K562 (cell line): Measurements from ENCODE around the gene LANCL1. TPM values are rescaled to one million over a fixed set of nuclear protein-coding genes. Genes with fewer than 3 reads are reported as not detected.
A peak's percentile ranks its signal among the peaks of the same experiment; 100 is the strongest.

Source experiments
- ATAC-seq: fragments of 200-7000 bp; cut with Tn5 transposase; 3 replicates; pipeline ENCODE4 v1.9.1; 2020; ENCODE audit warnings: moderate library complexity
- BruUV-seq: library from RNA; stranded (reverse); fragments of 400-500 nt; replicated peaks from 2 replicates; lab custom pipeline; 2021; lab: Mats Ljungman, UMichigan
- CTCF ChIA-PET: fragments of 300-600 bp; formaldehyde crosslinking; extraction: SDS; loops from one replicate; lab custom pipeline; 2021; ENCODE audit warnings: low intra/inter-chr PET ratio; lab: Yijun Ruan, JAX
- POLR2A ChIA-PET: fragments of 300-600, 350-650 bp; sonication (Branson Sonifier 250); formaldehyde crosslinking; extraction: SDS; loops from one replicate; lab custom pipeline; 2021; ENCODE audit warnings: antibody characterized with exemption, inconsistent platforms; lab: Yijun Ruan, JAX
- DNase-seq, 4 experiments: peaks; one replicate each; pipeline versions ENCODE4 v3.0.0 to v3.0.0-alpha.2; 2011 to 2018; ENCODE audit warnings: low spot score in 3 of 4, mixed read lengths in 3 of 4; ENCODE audit errors: extremely low read depth in 1 of 4
- FAIRE-seq: peaks from 2 replicates; lab custom pipeline; 2011; peaks lifted over from hg19 to GRCh38; lab: Jason Lieb, UNC
- H2AFZ ChIP-seq: 2 replicates; pipeline ENCODE4 v1.6.0; 2011; ENCODE audit warnings: low read depth, low read length, control low read depth, inconsistent platforms
- H3K27ac ChIP-seq: fragments of 200-600 bp; 3 replicates; pipeline ENCODE4 v1.8.0; 2011; ENCODE audit warnings: low read depth, mild to moderate bottlenecking, control low read depth, inconsistent platforms, low read length, moderate library complexity, mixed read lengths; ENCODE audit errors: extremely low read depth
- H3K27me3 ChIP-seq, 2 experiments: fragments of 300-600 bp in 1 of 2; 2 replicates in 1 of 2; 3 replicates in 1 of 2; pipeline versions ENCODE4 v1.6.0 to v1.8.0; 2011; ENCODE audit warnings: inconsistent platforms in 2 of 2, low read length in 2 of 2, mild to moderate bottlenecking in 1 of 2, mixed read lengths in 1 of 2, moderate library complexity in 1 of 2; ENCODE audit not compliant: control insufficient read depth in 2 of 2, insufficient read depth in 2 of 2
- H3K36me3 ChIP-seq: fragments of 300-600 bp; 3 replicates; pipeline ENCODE4 v1.8.0; 2011; ENCODE audit warnings: mild to moderate bottlenecking, low read length, inconsistent platforms; ENCODE audit not compliant: control insufficient read depth, insufficient read depth
- H3K4me1 ChIP-seq, 2 experiments: fragments of 200-600 bp in 1 of 2; replicated peaks in 1 of 2; 2 replicates in 1 of 2; 3 replicates in 1 of 2; pipeline versions ENCODE4 v1.5.1 to v1.8.0; 2011; ENCODE audit warnings: inconsistent platforms in 2 of 2, low read length in 2 of 2, mild to moderate bottlenecking in 1 of 2, mixed read lengths in 1 of 2, moderate library complexity in 1 of 2; ENCODE audit not compliant: control insufficient read depth in 2 of 2, insufficient read depth in 2 of 2
- H3K4me2 ChIP-seq: 2 replicates; pipeline ENCODE4 v1.6.1; 2011; ENCODE audit warnings: low read length, control low read depth, inconsistent platforms, mixed read lengths; ENCODE audit not compliant: insufficient read depth
- H3K4me3 ChIP-seq: fragments of 200-600 bp; sonication (generic), shearing (Covaris generic); 2 replicates; pipeline ENCODE4 v1.5.1; 2016; ENCODE audit warnings: control low read depth, inconsistent platforms
- H3K79me2 ChIP-seq: fragments of 200-600 bp; 3 replicates; pipeline ENCODE4 v1.8.0; 2011; ENCODE audit warnings: low read length, inconsistent platforms; ENCODE audit not compliant: control insufficient read depth, insufficient read depth
- H3K9ac ChIP-seq, 2 experiments: 2 replicates each; pipeline versions ENCODE4 v1.6.0 to v1.6.1; 2011; ENCODE audit warnings: low read depth in 2 of 2, low read length in 2 of 2, control low read depth in 1 of 2, inconsistent platforms in 1 of 2, mild to moderate bottlenecking in 1 of 2, mixed read lengths in 1 of 2; ENCODE audit not compliant: insufficient read depth in 1 of 2
- H3K9me1 ChIP-seq: one replicate; pipeline ENCODE4 v1.6.0; 2011; ENCODE audit warnings: inconsistent platforms, mild to moderate bottlenecking, low read length, moderate library complexity; ENCODE audit not compliant: control insufficient read depth, insufficient read depth
- H3K9me3 ChIP-seq: replicated peaks from 2 replicates; pipeline ENCODE4 v1.5.1; 2011; ENCODE audit warnings: low read depth, low read length, inconsistent platforms; ENCODE audit not compliant: control insufficient read depth, insufficient read depth
- H4K20me1 ChIP-seq: replicated peaks from 2 replicates; pipeline ENCODE4 v1.6.1; 2011; ENCODE audit warnings: low read length, inconsistent platforms, mixed read lengths; ENCODE audit not compliant: control insufficient read depth, insufficient read depth
- ARNT ChIP-seq, 2 experiments: fragments of 450-650 bp; IDR thresholded peaks; 2 replicates each; pipeline ENCODE4 v1.6.1; 2016; ENCODE audit warnings: mild to moderate bottlenecking in 1 of 2
- CHD2 ChIP-seq: IDR thresholded peaks from 2 replicates; pipeline ENCODE4 v1.6.1; 2011; ENCODE audit warnings: low read depth, low read length
- DMBX1 ChIP-seq: fragments of 250-450 bp; sonication (Bioruptor Pico); IDR thresholded peaks from 2 replicates; pipeline ENCODE4 v1.8.0; 2022; ENCODE audit warnings: inconsistent platforms, mild to moderate bottlenecking, moderate library complexity, borderline replicate concordance
- KAT7 ChIP-seq: sonication (generic); formaldehyde crosslinking; IDR thresholded peaks from 2 replicates; pipeline ENCODE4 v1.8.0; 2022; ENCODE audit warnings: missing genetic modification reagents, mild to moderate bottlenecking, borderline replicate concordance
- KLF13 ChIP-seq: fragments of 450-650 bp; IDR thresholded peaks from 2 replicates; pipeline ENCODE4 v1.6.1; 2016; ENCODE audit warnings: missing genetic modification characterization, low read depth, mild to moderate bottlenecking, missing compliant biosample characterization, moderate library complexity, borderline replicate concordance
- KLF16 ChIP-seq: IDR thresholded peaks from 2 replicates; pipeline ENCODE4 v1.6.1; 2016; ENCODE audit warnings: antibody characterized with exemption
- NR2C2 ChIP-seq, 2 experiments: fragments of 200-800 bp in 1 of 2; sonication (Bioruptor generic) in 1 of 2; sonication (generic) in 1 of 2; formaldehyde crosslinking in 1 of 2; IDR thresholded peaks; 2 replicates each; pipeline versions ENCODE4 v1.6.1 to v1.8.0; 2016 to 2022; ENCODE audit warnings: mild to moderate bottlenecking in 1 of 2, missing compliant biosample characterization in 1 of 2, missing genetic modification characterization in 1 of 2, missing genetic modification reagents in 1 of 2
- PHF8 ChIP-seq: fragments of 200-600 bp; sonication (generic); IDR thresholded peaks from 2 replicates; pipeline ENCODE4 v1.6.1; 2012; ENCODE audit warnings: mixed run types, mild to moderate bottlenecking, inconsistent platforms, low read length, moderate library complexity, borderline replicate concordance
- SAP30 ChIP-seq: fragments of 200-600 bp; sonication (generic); IDR thresholded peaks from 2 replicates; pipeline ENCODE4 v1.6.1; 2012; ENCODE audit warnings: borderline replicate concordance, low read depth, mild to moderate bottlenecking, moderate library complexity, low read length, control low read depth, inconsistent platforms; ENCODE audit not compliant: insufficient read depth, poor library complexity, severe bottlenecking
- SMARCA4 ChIP-seq: fragments of 450-650 bp; IDR thresholded peaks from 2 replicates; pipeline ENCODE4 v1.6.1; 2016
- XRCC5 ChIP-seq: fragments of 200-400 bp; formaldehyde crosslinking; IDR thresholded peaks from 2 replicates; pipeline ENCODE4 v1.6.1; 2017; ENCODE audit warnings: low read depth, mild to moderate bottlenecking, low read length
- ZNF174 ChIP-seq: fragments of 250-450 bp; sonication (Bioruptor Pico); IDR thresholded peaks from 2 replicates; pipeline ENCODE4 v1.4.0; 2020; ENCODE audit warnings: mild to moderate bottlenecking
- WGBS: fragments of 100-300 bp; shearing (Covaris generic); methylation state at CpG from one replicate; pipeline ENCODE4 v1.1.6; 2016; ENCODE audit warnings: low coverage, mixed read lengths; ENCODE audit not compliant: insufficient coverage; ENCODE audit errors: missing lambda C conversion rate; 5-methylcytosine and 5-hydroxymethylcytosine counted together
- in situ Hi-C: fragments of 300-500 bp; cut with MboI; formaldehyde crosslinking; loops from 4 replicates; pipeline ENCODE4 v1.15.0; 2018; ENCODE audit warnings: inconsistent platforms, mixed read lengths
- intact Hi-C: fragments of 100-400 bp; cut with micrococcal nuclease; formaldehyde crosslinking; loops from 2 replicates; pipeline ENCODE4 v1.14.2; 2022
- polyA plus RNA-seq, 8 experiments: library from polyadenylated mRNA; depleted of rRNA in 4 of 8; stranded (reverse) in 5 of 8; unstranded in 3 of 8; fragments of >200 nt; fragmentation: Nextera tagmentation in 2 of 8; fragmentation: Illumina TruSeq in 1 of 8; extraction: Ambion mirVana in 2 of 8; extraction: Trizol in 1 of 8; gene quantifications; 2 replicates each; pipeline versions ENCODE4 v1.2.1 to v1.2.3, GENCODE V29; 2011 to 2014; ENCODE audit warnings: inconsistent platforms in 1 of 8, missing spikeins in 1 of 8
- total RNA-seq, 7 experiments: library from RNA; depleted of rRNA in 6 of 7; stranded (reverse); fragments of >200 nt in 6 of 7; fragmentation: Illumina TruSeq in 2 of 7; extraction: Trizol in 2 of 7; gene quantifications; 2 replicates each; pipeline versions ENCODE4 v1.2.1 to v1.2.3, GENCODE V29; 2011 to 2021; ENCODE audit warnings: low replicate concordance in 1 of 7
- TF ChIP-seq, protein P1 (sequence below), 2 experiments: fragments of 250-450 bp in 1 of 2; fragments of 450-650 bp in 1 of 2; sonication (Bioruptor Pico) in 1 of 2; IDR thresholded peaks; 2 replicates each; pipeline versions ENCODE4 v1.6.1 to v1.8.0; 2016 to 2021; ENCODE audit warnings: mild to moderate bottlenecking in 2 of 2, moderate library complexity in 2 of 2, missing compliant biosample characterization in 1 of 2, missing genetic modification characterization in 1 of 2
- TF ChIP-seq, protein P2 (sequence below): fragments of 450-650 bp; IDR thresholded peaks from 2 replicates; pipeline ENCODE4 v1.6.1; 2018; ENCODE audit warnings: mild to moderate bottlenecking, low read depth; ENCODE audit not compliant: partially characterized antibody
- TF ChIP-seq, protein P3 (sequence below): fragments of 150-350 bp; IDR thresholded peaks from 2 replicates; pipeline ENCODE4 v1.6.1; 2014; ENCODE audit warnings: low read depth, mild to moderate bottlenecking, low read length, borderline replicate concordance

Gene LANCL1
- total and polyA plus RNA-seq, 9 of the 15 experiments (the other 6 are each of a cell fraction or from before 2014, with no cell fraction given): 15.3 to 56.3 (median 30.1) TPM

DNA sequence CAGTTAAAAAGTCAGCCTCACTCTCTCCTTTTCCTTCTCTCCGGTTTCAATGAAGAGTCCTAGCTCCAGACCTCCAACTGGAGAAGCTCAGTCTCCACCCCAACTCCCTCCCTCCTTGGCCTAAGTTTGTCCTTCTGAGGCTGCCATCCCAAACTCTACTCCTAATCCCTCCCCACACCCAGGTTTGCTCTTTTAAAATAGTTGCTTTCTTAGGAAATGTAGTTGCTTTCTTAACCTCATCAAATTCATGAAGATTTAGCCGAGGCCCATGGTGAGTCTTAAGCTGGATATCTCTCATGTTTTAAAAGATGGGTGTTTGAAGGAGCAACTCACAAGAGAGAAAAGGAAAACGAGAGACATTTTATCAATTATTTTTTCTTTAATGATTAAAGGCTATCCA, 937 bp upstream of the LANCL1 start (continued):
- TF ChIP-seq PHF8: peak; percentile 11; the same call in 1 of the 2 replicates
- TF ChIP-seq, all 486 proteins: peak for 10

DNA sequence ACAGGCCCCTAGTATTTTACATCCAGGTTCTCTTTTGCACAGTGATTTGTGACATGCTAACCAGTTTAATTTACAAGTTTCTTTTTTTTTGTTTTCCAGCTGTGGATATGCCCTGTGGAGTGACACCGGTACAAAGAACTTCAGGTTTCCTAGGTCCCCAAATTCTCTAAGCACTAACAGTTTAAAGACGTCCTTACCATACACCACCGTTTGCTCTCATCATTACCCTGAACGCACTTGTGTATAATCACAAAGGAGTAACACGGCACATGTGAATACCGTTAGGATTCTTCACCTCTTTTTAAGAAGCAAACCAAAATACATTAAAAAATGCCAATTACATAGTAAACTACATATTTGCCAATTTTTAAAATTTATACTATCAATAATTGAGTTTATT, 853 bp downstream of the LANCL1 start:
- DNase-seq (no peak), FAIRE-seq (no peak), ATAC-seq (peak; percentile 14; the same call in 1 of the 3 replicates)
- peaks cover 13% of the 10 kb centered on the region; the same call in 2 of the 3 replicates for H3K36me3 ChIP-seq
- ChIA-PET CTCF (no interaction called here), POLR2A (no interaction called here)
- H2AFZ ChIP-seq: peak overlapping the region; percentile 94; the same call in 1 of the 2 replicates
- peak overlapping the region; percentile 82 for H3K4me2 ChIP-seq
- H3K9me3 ChIP-seq: no peaks in the 10 kb centered on the region
- no peaks in the 10 kb centered on the region for H4K20me1 ChIP-seq
- H3K79me2 ChIP-seq: peaks cover 9% of the 10 kb centered on the region
- H3K4me3 ChIP-seq: peak overlapping the region; percentile 71; the same call in 1 of the 2 replicates
- BruUV-seq: no TSS peak
- H3K9ac ChIP-seq: peak overlapping the region in 1 of 2 experiments; percentile 67; a peak in 3 of 4 replicates
- peaks cover 0 to 4% of the 10 kb centered on the region in 2 experiments; a peak in 3 of 5 replicates for H3K4me1 ChIP-seq
- in situ Hi-C loops: no loop called here
- no peak overlapping the region for H3K27ac ChIP-seq
- H3K9me1 ChIP-seq: no peaks in the 10 kb centered on the region
- intact Hi-C loops: no loop called here
- WGBS: 13% methylated on average over 6 of the region's 6 CpGs
- H3K27me3 ChIP-seq: no peaks in the 10 kb centered on the region
- TF ChIP-seq, protein P1, sequence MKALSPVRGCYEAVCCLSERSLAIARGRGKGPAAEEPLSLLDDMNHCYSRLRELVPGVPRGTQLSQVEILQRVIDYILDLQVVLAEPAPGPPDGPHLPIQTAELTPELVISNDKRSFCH (CRISPR knock-in tag; IDR thresholded peaks at IDR 0.05): no peak
- TF ChIP-seq, protein P1 (tag; IDR thresholded peaks at IDR 0.05): no peak
- TF ChIP-seq ARNT (IDR thresholded peaks at IDR 0.05) (no peak), KLF13 (tag) (no peak), ZNF174 (CRISPR knock-in tag) (no peak), DMBX1 (no peak), KLF16 (no peak), KAT7 (no peak), SAP30 (no peak), CHD2 (no peak), NR2C2 (CRISPR knock-in tag; IDR thresholded peaks at IDR 0.05) (no peak), NR2C2 (tag; IDR thresholded peaks at IDR 0.05) (no peak), SMARCA4 (no peak), XRCC5 (no peak)
- TF ChIP-seq, protein P2, sequence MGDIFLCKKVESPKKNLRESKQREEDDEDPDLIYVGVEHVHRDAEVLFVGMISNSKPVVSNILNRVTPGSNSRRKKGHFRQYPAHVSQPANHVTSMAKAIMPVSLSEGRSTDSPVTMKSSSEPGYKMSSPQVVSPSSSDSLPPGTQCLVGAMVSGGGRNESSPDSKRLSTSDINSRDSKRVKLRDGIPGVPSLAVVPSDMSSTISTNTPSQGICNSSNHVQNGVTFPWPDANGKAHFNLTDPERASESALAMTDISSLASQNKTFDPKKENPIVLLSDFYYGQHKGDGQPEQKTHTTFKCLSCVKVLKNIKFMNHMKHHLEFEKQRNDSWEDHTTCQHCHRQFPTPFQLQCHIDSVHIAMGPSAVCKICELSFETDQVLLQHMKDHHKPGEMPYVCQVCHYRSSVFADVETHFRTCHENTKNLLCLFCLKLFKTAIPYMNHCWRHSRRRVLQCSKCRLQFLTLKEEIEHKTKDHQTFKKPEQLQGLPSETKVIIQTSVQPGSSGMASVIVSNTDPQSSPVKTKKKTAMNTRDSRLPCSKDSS: no peak
- TF ChIP-seq, protein P3, sequence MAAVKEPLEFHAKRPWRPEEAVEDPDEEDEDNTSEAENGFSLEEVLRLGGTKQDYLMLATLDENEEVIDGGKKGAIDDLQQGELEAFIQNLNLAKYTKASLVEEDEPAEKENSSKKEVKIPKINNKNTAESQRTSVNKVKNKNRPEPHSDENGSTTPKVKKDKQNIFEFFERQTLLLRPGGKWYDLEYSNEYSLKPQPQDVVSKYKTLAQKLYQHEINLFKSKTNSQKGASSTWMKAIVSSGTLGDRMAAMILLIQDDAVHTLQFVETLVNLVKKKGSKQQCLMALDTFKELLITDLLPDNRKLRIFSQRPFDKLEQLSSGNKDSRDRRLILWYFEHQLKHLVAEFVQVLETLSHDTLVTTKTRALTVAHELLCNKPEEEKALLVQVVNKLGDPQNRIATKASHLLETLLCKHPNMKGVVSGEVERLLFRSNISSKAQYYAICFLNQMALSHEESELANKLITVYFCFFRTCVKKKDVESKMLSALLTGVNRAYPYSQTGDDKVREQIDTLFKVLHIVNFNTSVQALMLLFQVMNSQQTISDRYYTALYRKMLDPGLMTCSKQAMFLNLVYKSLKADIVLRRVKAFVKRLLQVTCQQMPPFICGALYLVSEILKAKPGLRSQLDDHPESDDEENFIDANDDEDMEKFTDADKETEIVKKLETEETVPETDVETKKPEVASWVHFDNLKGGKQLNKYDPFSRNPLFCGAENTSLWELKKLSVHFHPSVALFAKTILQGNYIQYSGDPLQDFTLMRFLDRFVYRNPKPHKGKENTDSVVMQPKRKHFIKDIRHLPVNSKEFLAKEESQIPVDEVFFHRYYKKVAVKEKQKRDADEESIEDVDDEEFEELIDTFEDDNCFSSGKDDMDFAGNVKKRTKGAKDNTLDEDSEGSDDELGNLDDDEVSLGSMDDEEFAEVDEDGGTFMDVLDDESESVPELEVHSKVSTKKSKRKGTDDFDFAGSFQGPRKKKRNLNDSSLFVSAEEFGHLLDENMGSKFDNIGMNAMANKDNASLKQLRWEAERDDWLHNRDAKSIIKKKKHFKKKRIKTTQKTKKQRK: no peak
